ENCODE data around the gene IGF1R. TPM values are rescaled to one million over a fixed set of nuclear protein-coding genes. Genes with fewer than 3 reads are reported as not detected.

The IGF1R gene
- total RNA-seq, 4 donors from 2014 or later, result 49.4 to 239 (median 109) TPM

DNA sequence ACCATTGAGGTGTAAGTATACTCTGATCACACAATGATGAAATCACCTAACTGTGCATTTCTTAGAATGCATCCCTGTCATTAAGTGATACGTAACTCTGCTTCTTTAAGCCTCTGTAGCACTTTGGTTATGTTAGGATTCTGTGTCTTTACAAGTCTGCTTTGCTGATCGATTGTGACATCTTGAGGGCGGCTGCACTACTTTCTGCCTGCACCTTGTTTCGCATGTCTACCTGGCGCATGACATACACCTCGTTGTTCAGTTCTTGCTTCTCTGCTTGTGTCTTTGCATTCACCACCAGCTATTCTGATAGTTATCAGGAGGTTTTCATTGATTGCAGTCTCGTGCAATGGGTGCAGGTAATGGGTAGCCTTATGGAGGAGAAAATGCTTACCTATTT lies 32.7 kb downstream of the IGF1R start:
- Histone ChIP-seq H3K36me3 (no peaks in the 10 kb centered on the region), H3K4me1 (peaks cover 9 to 50% (median 29%) of the 10 kb centered on the region in 4 donors), H3K27me3 (no peaks in the 10 kb centered on the region), H3K27ac (no peak overlapping the region), H3K9me3 (no peaks in the 10 kb centered on the region), H3K4me3 (no peak overlapping the region)
- intact Hi-C loops (cut with DNase I; ENCODE audit: low total_unique reads), result no loop called here
- in situ Hi-C loops (cut with MboI; ENCODE audit: low pct_ligation_motif_present in 1 of 4, low pct_unique_long_range_greater_than_20kb in 1 of 4, low sequenced_read_pairs in 3 of 4), result no loop called here
- DNase-seq, result no peak
- no peak for TF ChIP-seq CTCF (IDR thresholded peaks at IDR 0.05)
- TF ChIP-seq POLR2A (IDR thresholded peaks at IDR 0.05), result no peak
- no peak for TF ChIP-seq POLR2AphosphoS5 (IDR thresholded peaks at IDR 0.05)
- TF ChIP-seq EP300 (IDR thresholded peaks at IDR 0.05; ENCODE audit: low read depth), result no peak
- 94% methylated on average over 5 to 7 of the region's 7 CpGs for WGBS, 2 donors (ENCODE audit: low coverage in 1 of 2)

DNA sequence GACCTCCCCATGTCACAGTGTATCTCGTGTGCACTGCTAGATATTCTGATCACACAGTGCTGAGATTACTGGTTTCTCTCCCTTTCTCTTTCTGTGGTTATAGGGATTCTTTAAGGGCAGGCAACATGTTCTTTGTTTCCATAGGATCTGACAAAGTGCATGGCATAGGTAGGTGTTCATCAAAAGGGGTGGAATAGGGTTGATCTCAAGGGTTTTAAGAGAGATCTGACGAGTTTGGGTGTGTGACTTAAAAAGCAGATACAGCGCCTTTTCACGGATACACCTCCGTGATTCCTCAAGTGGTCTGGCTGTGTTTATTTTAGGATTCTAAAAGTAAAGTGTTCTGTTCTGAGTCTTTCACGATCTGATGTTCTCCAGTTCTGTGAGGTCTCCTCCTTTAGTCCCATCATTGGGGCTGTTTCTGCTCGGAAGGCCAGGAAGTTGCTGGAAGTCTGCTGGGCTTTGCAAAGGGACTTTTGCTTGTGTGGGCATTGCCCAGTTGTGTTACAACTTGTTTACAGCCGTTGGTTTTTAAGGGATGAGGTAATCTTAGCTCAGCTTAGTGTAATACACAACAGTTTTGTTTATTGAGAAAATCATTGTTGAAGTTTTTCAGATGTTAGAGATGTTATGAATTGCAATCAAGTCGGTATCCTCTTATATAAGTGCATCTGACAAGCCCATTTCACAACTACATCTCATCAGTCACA lies 34.8 kb downstream of the IGF1R start:
- Histone ChIP-seq H3K36me3 (no peaks in the 10 kb centered on the region), H3K4me1 (peaks cover 15 to 54% (median 28%) of the 10 kb centered on the region in 4 donors)
- 34 to 56% methylated on average over 5 to 9 of the region's 9 CpGs for WGBS, 2 donors (ENCODE audit: low coverage in 1 of 2)

DNA sequence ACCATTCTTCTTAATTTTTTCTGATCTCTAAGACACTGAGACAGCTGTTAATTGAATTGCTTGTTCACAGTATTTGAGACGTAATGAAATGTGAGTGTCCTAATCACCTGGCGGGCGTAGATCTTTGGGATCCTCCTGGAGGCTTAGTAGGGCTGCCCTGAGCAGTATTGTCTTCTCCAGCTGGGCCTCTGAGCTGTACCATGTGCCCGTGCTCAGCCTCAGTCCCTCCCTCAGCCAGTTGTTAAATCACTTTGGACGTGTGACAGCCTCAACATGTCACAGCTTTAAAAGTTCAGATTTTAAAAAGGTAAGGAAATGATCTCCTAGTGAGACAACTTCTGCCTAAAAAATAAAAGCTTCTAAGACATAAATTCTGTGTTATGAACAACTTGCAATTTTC lies 35.5 kb downstream of the IGF1R start:
- H3K9me3 ChIP-seq, result no peaks in the 10 kb centered on the region
- H3K4me3 ChIP-seq, result no peak overlapping the region
- H3K27me3 ChIP-seq, result no peaks in the 10 kb centered on the region
- TF ChIP-seq POLR2AphosphoS5 (IDR thresholded peaks at IDR 0.05), result no peak
- TF ChIP-seq EP300 (IDR thresholded peaks at IDR 0.05; ENCODE audit: low read depth), result no peak
- no peak for TF ChIP-seq CTCF (IDR thresholded peaks at IDR 0.05)
- no peak for TF ChIP-seq POLR2A (IDR thresholded peaks at IDR 0.05)
- intact Hi-C loops (cut with DNase I; ENCODE audit: low total_unique reads) (no loop called here), in situ Hi-C loops (cut with MboI; ENCODE audit: low pct_ligation_motif_present in 1 of 4, low pct_unique_long_range_greater_than_20kb in 1 of 4, low sequenced_read_pairs in 3 of 4) (no loop called here)
- peaks cover 15 to 51% (median 30%) of the 10 kb centered on the region in 4 donors for H3K4me1 ChIP-seq
- no peaks in the 10 kb centered on the region for H3K36me3 ChIP-seq
- peak overlapping the region; percentile 54 to 68 (median 64) for H3K27ac ChIP-seq
- WGBS, 2 donors (ENCODE audit: low coverage in 1 of 2), result 46 to 50% methylated on average over 5 of the region's 5 CpGs
- no peak for DNase-seq

More for the DNA sequence above, 34.8 kb downstream of the IGF1R start:
- no peaks in the 10 kb centered on the region for H3K9me3 ChIP-seq
- DNase-seq, result no peak
- no peak overlapping the region for H3K4me3 ChIP-seq
- intact Hi-C loops (cut with DNase I; ENCODE audit: low total_unique reads) (no loop called here), in situ Hi-C loops (cut with MboI; ENCODE audit: low pct_ligation_motif_present in 1 of 4, low pct_unique_long_range_greater_than_20kb in 1 of 4, low sequenced_read_pairs in 3 of 4) (no loop called here)
- no peaks in the 10 kb centered on the region for H3K27me3 ChIP-seq
- peak overlapping the region; percentile 54 to 68 (median 64) for H3K27ac ChIP-seq
- TF ChIP-seq EP300 (IDR thresholded peaks at IDR 0.05; ENCODE audit: low read depth), result peak; percentile 57
- no peak for TF ChIP-seq POLR2A (IDR thresholded peaks at IDR 0.05)
- TF ChIP-seq CTCF (IDR thresholded peaks at IDR 0.05), result no peak
- TF ChIP-seq POLR2AphosphoS5 (IDR thresholded peaks at IDR 0.05), result peak in 2 of 3 donors; percentile 37 to 41

DNA sequence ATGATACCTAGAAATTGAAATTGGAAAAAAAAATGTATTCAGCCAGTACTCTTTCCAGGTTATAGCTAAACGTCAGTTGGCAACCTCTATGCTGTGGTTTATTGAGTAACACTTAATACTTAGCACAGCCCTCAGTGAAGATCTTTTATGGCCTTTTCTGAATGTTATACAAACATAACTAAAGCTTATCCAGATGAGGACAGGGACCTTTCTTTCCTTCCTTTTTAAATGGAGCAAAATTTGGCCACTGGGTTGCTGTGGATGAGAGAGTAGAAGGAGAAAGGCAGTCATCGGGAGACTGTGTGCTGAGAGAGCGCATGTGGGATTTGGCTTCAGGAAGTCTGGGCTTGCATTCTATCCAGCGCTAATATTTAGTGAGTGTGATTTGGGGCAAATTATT lies 36.1 kb downstream of the IGF1R start:
- Histone ChIP-seq H3K27ac (peak overlapping the region in 3 of 4 donors; percentile 54 to 68 (median 67)), H3K9me3 (no peaks in the 10 kb centered on the region), H3K4me3 (no peak overlapping the region), H3K27me3 (no peaks in the 10 kb centered on the region), H3K36me3 (no peaks in the 10 kb centered on the region), H3K4me1 (peaks cover 15 to 52% (median 31%) of the 10 kb centered on the region in 4 donors)
- intact Hi-C loops (cut with DNase I; ENCODE audit: low total_unique reads), result no loop called here
- in situ Hi-C loops (cut with MboI; ENCODE audit: low pct_ligation_motif_present in 1 of 4, low pct_unique_long_range_greater_than_20kb in 1 of 4, low sequenced_read_pairs in 3 of 4), result no loop called here
- DNase-seq, result no peak
- TF ChIP-seq POLR2A (IDR thresholded peaks at IDR 0.05), result no peak
- TF ChIP-seq POLR2AphosphoS5 (IDR thresholded peaks at IDR 0.05), result no peak
- TF ChIP-seq CTCF (IDR thresholded peaks at IDR 0.05), result no peak
- TF ChIP-seq EP300 (IDR thresholded peaks at IDR 0.05; ENCODE audit: low read depth), result no peak
- 28 to 40% methylated on average over 3 to 4 of the region's 4 CpGs for WGBS, 2 donors (ENCODE audit: low coverage in 1 of 2)

All from transverse colon (tissue), 4 donors.